ENCODE results near the gene ZNF548.

GRCh38 chr19:57342582-57342981 lies 47.1 kb upstream of the ZNF548 start:
- TF ChIP-seq ESRRG (CRISPR knock-in tag; IDR thresholded peaks at IDR 0.05) (no peak), BACH2 (CRISPR knock-in tag; IDR thresholded peaks at IDR 0.05; ENCODE audit: borderline replicate concordance) (no peak), ZNF70 (CRISPR knock-in tag; IDR thresholded peaks at IDR 0.05) (no peak), CSRNP3 (CRISPR knock-in tag; IDR thresholded peaks at IDR 0.05) (no peak), CSDC2 (CRISPR knock-in tag; IDR thresholded peaks at IDR 0.05) (no peak), SNAI2 (CRISPR knock-in tag; IDR thresholded peaks at IDR 0.05) (no peak), ZFP30 (CRISPR knock-in tag; IDR thresholded peaks at IDR 0.05) (no peak), ISL1 (CRISPR knock-in tag; IDR thresholded peaks at IDR 0.05) (no peak), PATZ1 (CRISPR knock-in tag; IDR thresholded peaks at IDR 0.05; ENCODE audit: borderline replicate concordance) (no peak), TOX (CRISPR knock-in tag; IDR thresholded peaks at IDR 0.05; ENCODE audit: borderline replicate concordance) (no peak), ARNTL (CRISPR knock-in tag; IDR thresholded peaks at IDR 0.05; ENCODE audit: borderline replicate concordance, low read depth) (no peak), OSR1 (CRISPR knock-in tag; IDR thresholded peaks at IDR 0.05) (no peak), ZFP3 (CRISPR knock-in tag; IDR thresholded peaks at IDR 0.05) (no peak)
